K562 (cell line): Measurements from ENCODE around the gene GAS2L1. TPM values are rescaled to one million over a fixed set of nuclear protein-coding genes. Genes with fewer than 3 reads are reported as not detected.

Source experiments
- BCL6 ChIP-seq: fragments of 250-450 bp; sonication (Bioruptor Pico); IDR thresholded peaks from 2 replicates; pipeline ENCODE4 v1.4.0; 2020
- CBX8 ChIP-seq: fragments of 200-600 bp; sonication (generic); IDR thresholded peaks from 2 replicates; pipeline ENCODE4 v1.6.1; 2012; ENCODE audit warnings: borderline replicate concordance, mixed run types, low read depth, mild to moderate bottlenecking, moderate library complexity, mixed read lengths, low read length, control low read depth, inconsistent platforms; ENCODE audit not compliant: poor library complexity, severe bottlenecking; ENCODE audit errors: extremely low read depth
- ELF1 ChIP-seq: fragments of 200-800 bp; sonication (Bioruptor generic); IDR thresholded peaks from 2 replicates; pipeline ENCODE4 v1.6.1; 2016; ENCODE audit warnings: missing genetic modification characterization, missing compliant biosample characterization
- GATAD2B ChIP-seq: fragments of 450-650 bp; IDR thresholded peaks from 2 replicates; pipeline ENCODE4 v1.6.1; 2017; ENCODE audit warnings: mild to moderate bottlenecking, borderline replicate concordance
- LEF1 ChIP-seq: fragments of 450-650 bp; IDR thresholded peaks from 2 replicates; pipeline ENCODE4 v1.6.1; 2016; ENCODE audit warnings: mild to moderate bottlenecking
- MEF2A ChIP-seq: IDR thresholded peaks from 2 replicates; pipeline ENCODE4 v1.6.1; 2011; ENCODE audit warnings: low read depth, mild to moderate bottlenecking, low read length, moderate library complexity; ENCODE audit not compliant: control insufficient read depth
- OTX1 ChIP-seq: fragments of 450-650 bp; formaldehyde crosslinking; IDR thresholded peaks from 2 replicates; pipeline ENCODE4 v1.4.0; 2022; ENCODE audit warnings: mild to moderate bottlenecking
- SMARCA4 ChIP-seq: fragments of 450-650 bp; IDR thresholded peaks from 2 replicates; pipeline ENCODE4 v1.6.1; 2016
- SMARCB1 ChIP-seq: IDR thresholded peaks from 2 replicates; pipeline ENCODE4 v1.6.1; 2011; ENCODE audit warnings: improper control_type of control experiment, low read depth; ENCODE audit not compliant: insufficient read length
- TCF7 ChIP-seq: sonication (generic); IDR thresholded peaks from 2 replicates; pipeline ENCODE4 v1.6.1; 2016; ENCODE audit warnings: antibody characterized with exemption, borderline replicate concordance
- ZFP1 ChIP-seq: fragments of 450-650 bp; formaldehyde crosslinking; IDR thresholded peaks from 2 replicates; pipeline ENCODE4 v1.4.0; 2020; ENCODE audit warnings: mild to moderate bottlenecking, mixed read lengths
- ZNF282 ChIP-seq: sonication (generic); formaldehyde crosslinking; IDR thresholded peaks from 2 replicates; pipeline ENCODE4 v1.8.1; 2023; ENCODE audit warnings: missing genetic modification reagents
- polyA plus RNA-seq, 8 experiments: library from polyadenylated mRNA; depleted of rRNA in 4 of 8; stranded (reverse) in 5 of 8; unstranded in 3 of 8; fragments of >200 nt; fragmentation: Nextera tagmentation in 2 of 8; fragmentation: Illumina TruSeq in 1 of 8; extraction: Ambion mirVana in 2 of 8; extraction: Trizol in 1 of 8; gene quantifications; 2 replicates each; pipeline versions ENCODE4 v1.2.1 to v1.2.3, GENCODE V29; 2011 to 2014; ENCODE audit warnings: inconsistent platforms in 1 of 8, missing spikeins in 1 of 8
- total RNA-seq, 7 experiments: library from RNA; depleted of rRNA in 6 of 7; stranded (reverse); fragments of >200 nt in 6 of 7; fragmentation: Illumina TruSeq in 2 of 7; extraction: Trizol in 2 of 7; gene quantifications; 2 replicates each; pipeline versions ENCODE4 v1.2.1 to v1.2.3, GENCODE V29; 2011 to 2021; ENCODE audit warnings: low replicate concordance in 1 of 7
- TF ChIP-seq, protein P1 (sequence below), 2 experiments: fragments of 450-650 bp; formaldehyde crosslinking in 1 of 2; IDR thresholded peaks; 2 replicates each; pipeline versions ENCODE4 v1.4.0 to v1.6.1; 2014 to 2020; ENCODE audit warnings: mild to moderate bottlenecking in 2 of 2, borderline replicate concordance in 1 of 2, low read depth in 1 of 2
- TF ChIP-seq, protein P2 (sequence below): fragments of 250-450 bp; sonication (Bioruptor Pico); IDR thresholded peaks from 2 replicates; pipeline ENCODE4 v1.5.0; 2020; ENCODE audit warnings: mild to moderate bottlenecking
- TF ChIP-seq, protein P3 (sequence below): fragments of 200-400 bp; formaldehyde crosslinking; IDR thresholded peaks from 2 replicates; pipeline ENCODE4 v1.6.1; 2017; ENCODE audit warnings: mild to moderate bottlenecking, low read depth, low read length, moderate library complexity

The GAS2L1 gene
- total and polyA plus RNA-seq, 9 of the 15 experiments (the other 6 are each of a cell fraction or from before 2014, with no cell fraction given), result 0.56 to 19.7 (median 3.2) TPM

DNA sequence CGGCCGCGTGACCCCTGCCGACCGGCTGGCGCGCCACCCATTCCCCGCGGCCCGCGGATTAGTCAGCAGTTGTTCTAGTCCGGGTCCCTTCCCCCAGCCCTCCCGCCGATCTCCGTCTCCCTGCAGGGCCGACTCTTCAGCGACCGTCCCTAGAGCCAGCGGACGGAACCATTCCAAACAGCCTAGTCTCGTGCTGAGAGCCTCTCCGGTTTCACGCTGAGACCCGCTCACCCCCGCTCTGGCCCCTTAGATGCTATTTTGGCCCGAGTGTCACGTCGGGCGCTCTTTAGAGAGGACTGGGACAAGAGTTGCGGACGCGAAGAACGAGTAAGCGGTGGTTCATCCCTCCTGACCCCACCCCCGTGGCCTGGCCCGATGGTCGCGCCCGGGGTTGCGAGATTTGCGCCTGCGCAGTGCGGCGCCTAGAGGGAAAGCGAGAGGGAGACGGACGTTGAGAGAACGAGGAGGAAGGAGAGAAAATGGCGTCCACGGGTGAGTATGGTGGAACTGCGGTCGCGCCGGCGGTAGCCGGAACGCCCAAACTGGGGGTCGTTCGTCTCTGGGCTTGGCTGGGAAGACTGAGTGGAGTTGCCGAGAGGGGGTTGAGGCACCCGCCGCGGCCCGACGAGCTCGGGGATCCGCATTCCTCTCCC lies 38.5 kb upstream of the GAS2L1 start, which contains the start of the genes EWSR1 and RHBDD3 (continued):
- no peak for TF ChIP-seq ELF1
- no peak for TF ChIP-seq LEF1
- TF ChIP-seq, protein P1, sequence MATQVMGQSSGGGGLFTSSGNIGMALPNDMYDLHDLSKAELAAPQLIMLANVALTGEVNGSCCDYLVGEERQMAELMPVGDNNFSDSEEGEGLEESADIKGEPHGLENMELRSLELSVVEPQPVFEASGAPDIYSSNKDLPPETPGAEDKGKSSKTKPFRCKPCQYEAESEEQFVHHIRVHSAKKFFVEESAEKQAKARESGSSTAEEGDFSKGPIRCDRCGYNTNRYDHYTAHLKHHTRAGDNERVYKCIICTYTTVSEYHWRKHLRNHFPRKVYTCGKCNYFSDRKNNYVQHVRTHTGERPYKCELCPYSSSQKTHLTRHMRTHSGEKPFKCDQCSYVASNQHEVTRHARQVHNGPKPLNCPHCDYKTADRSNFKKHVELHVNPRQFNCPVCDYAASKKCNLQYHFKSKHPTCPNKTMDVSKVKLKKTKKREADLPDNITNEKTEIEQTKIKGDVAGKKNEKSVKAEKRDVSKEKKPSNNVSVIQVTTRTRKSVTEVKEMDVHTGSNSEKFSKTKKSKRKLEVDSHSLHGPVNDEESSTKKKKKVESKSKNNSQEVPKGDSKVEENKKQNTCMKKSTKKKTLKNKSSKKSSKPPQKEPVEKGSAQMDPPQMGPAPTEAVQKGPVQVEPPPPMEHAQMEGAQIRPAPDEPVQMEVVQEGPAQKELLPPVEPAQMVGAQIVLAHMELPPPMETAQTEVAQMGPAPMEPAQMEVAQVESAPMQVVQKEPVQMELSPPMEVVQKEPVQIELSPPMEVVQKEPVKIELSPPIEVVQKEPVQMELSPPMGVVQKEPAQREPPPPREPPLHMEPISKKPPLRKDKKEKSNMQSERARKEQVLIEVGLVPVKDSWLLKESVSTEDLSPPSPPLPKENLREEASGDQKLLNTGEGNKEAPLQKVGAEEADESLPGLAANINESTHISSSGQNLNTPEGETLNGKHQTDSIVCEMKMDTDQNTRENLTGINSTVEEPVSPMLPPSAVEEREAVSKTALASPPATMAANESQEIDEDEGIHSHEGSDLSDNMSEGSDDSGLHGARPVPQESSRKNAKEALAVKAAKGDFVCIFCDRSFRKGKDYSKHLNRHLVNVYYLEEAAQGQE (IDR thresholded peaks at IDR 0.05; ENCODE audit: borderline replicate concordance), result no peak
- TF ChIP-seq, protein P1 (CRISPR knock-in tag; IDR thresholded peaks at IDR 0.05; ENCODE audit: low read depth), result no peak
- TF ChIP-seq, protein P2, sequence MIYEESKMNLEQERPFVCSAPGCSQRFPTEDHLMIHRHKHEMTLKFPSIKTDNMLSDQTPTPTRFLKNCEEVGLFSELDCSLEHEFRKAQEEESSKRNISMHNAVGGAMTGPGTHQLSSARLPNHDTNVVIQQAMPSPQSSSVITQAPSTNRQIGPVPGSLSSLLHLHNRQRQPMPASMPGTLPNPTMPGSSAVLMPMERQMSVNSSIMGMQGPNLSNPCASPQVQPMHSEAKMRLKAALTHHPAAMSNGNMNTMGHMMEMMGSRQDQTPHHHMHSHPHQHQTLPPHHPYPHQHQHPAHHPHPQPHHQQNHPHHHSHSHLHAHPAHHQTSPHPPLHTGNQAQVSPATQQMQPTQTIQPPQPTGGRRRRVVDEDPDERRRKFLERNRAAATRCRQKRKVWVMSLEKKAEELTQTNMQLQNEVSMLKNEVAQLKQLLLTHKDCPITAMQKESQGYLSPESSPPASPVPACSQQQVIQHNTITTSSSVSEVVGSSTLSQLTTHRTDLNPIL (CRISPR knock-in tag), result no peak
- no peak for TF ChIP-seq OTX1 (CRISPR knock-in tag)
- no peak for TF ChIP-seq TCF7
- TF ChIP-seq SMARCA4, result 0 out of 2 replicates have a peak, but pooled peaks have one; percentile 23
- no peak for TF ChIP-seq MEF2A
- no peak for TF ChIP-seq SMARCB1
- no peak for TF ChIP-seq BCL6 (CRISPR knock-in tag)
- TF ChIP-seq, protein P3, sequence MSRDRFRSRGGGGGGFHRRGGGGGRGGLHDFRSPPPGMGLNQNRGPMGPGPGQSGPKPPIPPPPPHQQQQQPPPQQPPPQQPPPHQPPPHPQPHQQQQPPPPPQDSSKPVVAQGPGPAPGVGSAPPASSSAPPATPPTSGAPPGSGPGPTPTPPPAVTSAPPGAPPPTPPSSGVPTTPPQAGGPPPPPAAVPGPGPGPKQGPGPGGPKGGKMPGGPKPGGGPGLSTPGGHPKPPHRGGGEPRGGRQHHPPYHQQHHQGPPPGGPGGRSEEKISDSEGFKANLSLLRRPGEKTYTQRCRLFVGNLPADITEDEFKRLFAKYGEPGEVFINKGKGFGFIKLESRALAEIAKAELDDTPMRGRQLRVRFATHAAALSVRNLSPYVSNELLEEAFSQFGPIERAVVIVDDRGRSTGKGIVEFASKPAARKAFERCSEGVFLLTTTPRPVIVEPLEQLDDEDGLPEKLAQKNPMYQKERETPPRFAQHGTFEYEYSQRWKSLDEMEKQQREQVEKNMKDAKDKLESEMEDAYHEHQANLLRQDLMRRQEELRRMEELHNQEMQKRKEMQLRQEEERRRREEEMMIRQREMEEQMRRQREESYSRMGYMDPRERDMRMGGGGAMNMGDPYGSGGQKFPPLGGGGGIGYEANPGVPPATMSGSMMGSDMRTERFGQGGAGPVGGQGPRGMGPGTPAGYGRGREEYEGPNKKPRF, result no peak
- no peak for TF ChIP-seq ZFP1
- peak; percentile 66 for TF ChIP-seq GATAD2B
- TF ChIP-seq ZNF282, result no peak
- no peak for TF ChIP-seq CBX8
